ENCODE data around the gene RIOK1.

DNA sequence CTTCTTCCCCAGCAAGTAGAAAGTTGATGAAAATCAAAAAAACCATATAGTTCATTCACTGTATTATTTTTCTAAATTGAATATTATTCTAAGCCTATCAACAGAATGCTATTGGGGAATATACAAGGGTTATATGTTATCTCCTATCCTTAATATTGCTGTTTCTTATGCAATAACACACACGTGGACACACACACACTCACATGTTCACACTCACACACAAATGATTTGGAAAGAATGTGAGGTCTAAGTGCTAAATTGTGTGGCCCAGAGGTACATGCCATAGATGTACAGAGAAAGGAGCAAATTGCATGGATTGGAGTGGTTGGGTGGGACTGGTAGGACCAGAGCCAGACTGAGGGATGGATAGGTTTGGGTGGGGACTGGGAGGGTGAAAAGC is 45.1 kb downstream of the RIOK1 start:
- TF ChIP-seq, protein P1, sequence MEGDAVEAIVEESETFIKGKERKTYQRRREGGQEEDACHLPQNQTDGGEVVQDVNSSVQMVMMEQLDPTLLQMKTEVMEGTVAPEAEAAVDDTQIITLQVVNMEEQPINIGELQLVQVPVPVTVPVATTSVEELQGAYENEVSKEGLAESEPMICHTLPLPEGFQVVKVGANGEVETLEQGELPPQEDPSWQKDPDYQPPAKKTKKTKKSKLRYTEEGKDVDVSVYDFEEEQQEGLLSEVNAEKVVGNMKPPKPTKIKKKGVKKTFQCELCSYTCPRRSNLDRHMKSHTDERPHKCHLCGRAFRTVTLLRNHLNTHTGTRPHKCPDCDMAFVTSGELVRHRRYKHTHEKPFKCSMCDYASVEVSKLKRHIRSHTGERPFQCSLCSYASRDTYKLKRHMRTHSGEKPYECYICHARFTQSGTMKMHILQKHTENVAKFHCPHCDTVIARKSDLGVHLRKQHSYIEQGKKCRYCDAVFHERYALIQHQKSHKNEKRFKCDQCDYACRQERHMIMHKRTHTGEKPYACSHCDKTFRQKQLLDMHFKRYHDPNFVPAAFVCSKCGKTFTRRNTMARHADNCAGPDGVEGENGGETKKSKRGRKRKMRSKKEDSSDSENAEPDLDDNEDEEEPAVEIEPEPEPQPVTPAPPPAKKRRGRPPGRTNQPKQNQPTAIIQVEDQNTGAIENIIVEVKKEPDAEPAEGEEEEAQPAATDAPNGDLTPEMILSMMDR (IDR thresholded peaks at IDR 0.05), result no peak
- TF ChIP-seq POLR2A (IDR thresholded peaks at IDR 0.05), result no peak
